Neutrophil (primary cell): Measurements from ENCODE around the gene HPSE2.
"Not testable (repeated sequence)": the region's sequence is repeated elsewhere in the genome, so short reads cannot be mapped to it uniquely, and the experiment has no call there.

ENCODE experiments used
- H3K27ac ChIP-seq: fragments of 200-600 bp; sonication (generic); 2 replicates; pipeline ENCODE4 v1.5.1; 2016; ENCODE audit warnings: mild to moderate bottlenecking, moderate library complexity
- H3K27me3 ChIP-seq: fragments of 200-600 bp; sonication (generic); 2 replicates; pipeline ENCODE4 v1.6.0; 2016; ENCODE audit warnings: mild to moderate bottlenecking
- H3K36me3 ChIP-seq: fragments of 200-600 bp; sonication (generic); 2 replicates; pipeline ENCODE4 v1.5.1; 2017
- H3K4me1 ChIP-seq, 2 experiments: fragments of 200-600 bp in 1 of 2; sonication (generic) in 1 of 2; 1 replicate in 1 of 2; 2 replicates in 1 of 2; pipeline versions ENCODE4 v1.5.1 to v1.6.1; 2013 to 2016; ENCODE audit warnings: low read depth in 1 of 2, low read length in 1 of 2, mild to moderate bottlenecking in 1 of 2, moderate library complexity in 1 of 2; ENCODE audit not compliant: control insufficient read depth in 1 of 2, insufficient read depth in 1 of 2
- H3K4me3 ChIP-seq, 2 experiments: fragments of 200-600 bp in 1 of 2; sonication (generic) in 1 of 2; 1 replicate in 1 of 2; 2 replicates in 1 of 2; pipeline ENCODE4 v1.5.1; 2013 to 2016; ENCODE audit warnings: low read depth in 1 of 2, low read length in 1 of 2, mild to moderate bottlenecking in 1 of 2, moderate library complexity in 1 of 2
- H3K9me3 ChIP-seq: fragments of 200-600 bp; sonication (generic); 2 replicates; pipeline ENCODE4 v1.5.1; 2016
- TF ChIP-seq, protein P1 (sequence below): fragments of 200-600 bp; sonication (generic); IDR thresholded peaks from 2 replicates; pipeline ENCODE4 v1.5.1; 2016; ENCODE audit warnings: antibody characterized with exemption

HPSE2 gene

DNA sequence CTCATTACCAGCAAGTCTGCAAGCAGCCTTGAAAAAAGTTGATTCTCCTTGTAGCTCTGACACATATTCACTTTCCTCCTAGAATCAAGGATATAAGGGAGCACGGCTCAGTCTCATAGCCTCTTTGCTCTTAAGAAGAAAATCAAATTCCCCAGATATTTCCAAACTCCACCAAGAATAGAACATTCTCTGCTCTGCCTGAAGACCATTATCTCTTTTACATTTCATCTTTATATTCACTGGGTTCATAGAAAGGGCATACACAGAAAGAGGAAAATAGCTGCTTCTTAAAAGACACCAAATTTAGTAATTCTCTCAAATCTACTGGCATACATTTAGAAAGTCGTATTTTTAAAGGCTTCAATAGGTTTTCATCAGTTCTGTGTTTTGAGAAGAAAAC, 92.0 kb downstream of the HPSE2 start:
- H3K36me3 ChIP-seq = no peaks in the 10 kb centered on the region
- no peaks in the 10 kb centered on the region for H3K27me3 ChIP-seq
- no peaks in the 10 kb centered on the region for H3K4me1 ChIP-seq
- H3K9me3 ChIP-seq = no peaks in the 10 kb centered on the region
- TF ChIP-seq, protein P1, sequence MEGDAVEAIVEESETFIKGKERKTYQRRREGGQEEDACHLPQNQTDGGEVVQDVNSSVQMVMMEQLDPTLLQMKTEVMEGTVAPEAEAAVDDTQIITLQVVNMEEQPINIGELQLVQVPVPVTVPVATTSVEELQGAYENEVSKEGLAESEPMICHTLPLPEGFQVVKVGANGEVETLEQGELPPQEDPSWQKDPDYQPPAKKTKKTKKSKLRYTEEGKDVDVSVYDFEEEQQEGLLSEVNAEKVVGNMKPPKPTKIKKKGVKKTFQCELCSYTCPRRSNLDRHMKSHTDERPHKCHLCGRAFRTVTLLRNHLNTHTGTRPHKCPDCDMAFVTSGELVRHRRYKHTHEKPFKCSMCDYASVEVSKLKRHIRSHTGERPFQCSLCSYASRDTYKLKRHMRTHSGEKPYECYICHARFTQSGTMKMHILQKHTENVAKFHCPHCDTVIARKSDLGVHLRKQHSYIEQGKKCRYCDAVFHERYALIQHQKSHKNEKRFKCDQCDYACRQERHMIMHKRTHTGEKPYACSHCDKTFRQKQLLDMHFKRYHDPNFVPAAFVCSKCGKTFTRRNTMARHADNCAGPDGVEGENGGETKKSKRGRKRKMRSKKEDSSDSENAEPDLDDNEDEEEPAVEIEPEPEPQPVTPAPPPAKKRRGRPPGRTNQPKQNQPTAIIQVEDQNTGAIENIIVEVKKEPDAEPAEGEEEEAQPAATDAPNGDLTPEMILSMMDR = no peak
- H3K27ac ChIP-seq = no peak overlapping the region
- no peak overlapping the region for H3K4me3 ChIP-seq

DNA sequence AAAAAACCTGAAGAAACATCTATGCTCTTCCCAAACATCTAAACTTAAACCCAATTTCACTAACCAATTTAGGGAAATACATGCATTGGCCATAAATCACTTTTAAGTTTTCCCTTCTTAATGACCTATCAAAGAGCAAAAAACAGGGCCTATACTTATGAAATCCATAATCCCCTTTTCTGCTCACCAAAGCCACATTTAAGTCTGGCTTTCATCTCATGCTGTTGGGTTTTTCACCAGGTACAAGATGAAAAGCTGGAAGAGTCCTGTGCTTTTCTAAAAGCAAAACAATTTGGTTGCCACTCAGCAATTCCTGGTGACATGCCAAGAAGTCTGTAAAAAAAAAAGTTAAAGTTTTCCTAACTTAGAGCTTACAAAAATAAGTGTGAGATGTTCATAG, 92.6 kb downstream of the HPSE2 start:
- TF ChIP-seq, protein P1 = no peak
- Histone ChIP-seq H3K9me3 (no peaks in the 10 kb centered on the region), H3K27me3 (no peaks in the 10 kb centered on the region), H3K4me3 (no peak overlapping the region), H3K27ac (no peak overlapping the region), H3K36me3 (no peaks in the 10 kb centered on the region), H3K4me1 (no peaks in the 10 kb centered on the region)

DNA sequence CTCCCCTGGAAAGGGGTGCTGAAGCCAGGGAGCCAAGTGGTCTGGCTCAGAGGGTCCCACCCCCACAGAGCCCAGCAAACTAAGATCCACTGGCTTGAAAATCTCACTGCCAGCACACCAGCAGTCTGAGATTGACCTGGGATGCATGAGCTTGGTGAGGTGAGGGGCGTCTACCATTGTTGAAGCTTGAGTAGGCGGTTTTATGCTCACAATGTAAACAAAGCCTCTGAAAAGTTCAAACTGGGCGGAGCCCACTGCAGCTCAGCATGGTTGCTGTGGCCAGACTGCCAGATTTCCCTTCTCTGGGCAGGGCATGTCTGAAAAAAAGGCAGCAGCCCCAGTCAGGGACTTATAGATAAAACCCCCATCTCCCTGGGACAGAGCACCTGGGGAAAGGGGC, 102.8 kb downstream of the HPSE2 start:
- H3K9me3 ChIP-seq, H3K4me1 ChIP-seq, H3K27ac ChIP-seq, H3K36me3 ChIP-seq, H3K27me3 ChIP-seq, H3K4me3 ChIP-seq: not testable (repeated sequence)

DNA sequence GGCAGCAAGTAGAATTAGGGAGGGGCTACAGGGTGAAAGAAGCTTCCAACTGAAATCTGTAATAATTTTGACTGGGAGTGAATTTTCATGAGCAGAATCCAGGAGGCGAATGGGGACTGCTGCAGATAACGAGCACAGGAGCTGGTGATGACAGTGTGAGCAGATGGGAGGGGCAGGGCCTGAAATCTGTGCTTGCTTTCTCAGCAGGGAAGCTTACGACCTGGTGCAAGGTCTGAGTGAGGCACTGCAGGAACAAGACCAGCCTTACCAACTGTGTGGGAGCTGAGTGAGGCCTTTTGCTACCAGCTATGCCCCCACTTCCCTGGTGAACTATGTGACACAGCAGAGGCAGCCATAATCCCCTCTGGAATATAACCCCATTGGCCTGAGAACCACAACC, 109.8 kb downstream of the HPSE2 start:
- Histone ChIP-seq H3K27ac (no peak overlapping the region), H3K4me1 (no peaks in the 10 kb centered on the region)

GRCh38 chr10:99124376-99124775, 111.3 kb downstream of the HPSE2 start:
- Histone ChIP-seq H3K4me1 (no peaks in the 10 kb centered on the region), H3K27me3 (no peaks in the 10 kb centered on the region), H3K36me3 (no peaks in the 10 kb centered on the region), H3K4me3 (no peak overlapping the region), H3K9me3 (no peaks in the 10 kb centered on the region), H3K27ac (no peak overlapping the region)
- TF ChIP-seq, protein P1 = no peak

More for the DNA sequence above, 109.8 kb downstream of the HPSE2 start:
- Histone ChIP-seq H3K36me3 (no peaks in the 10 kb centered on the region), H3K27me3 (no peaks in the 10 kb centered on the region), H3K4me3 (no peak overlapping the region), H3K9me3 (no peaks in the 10 kb centered on the region)
- TF ChIP-seq, protein P1 = no peak

DNA sequence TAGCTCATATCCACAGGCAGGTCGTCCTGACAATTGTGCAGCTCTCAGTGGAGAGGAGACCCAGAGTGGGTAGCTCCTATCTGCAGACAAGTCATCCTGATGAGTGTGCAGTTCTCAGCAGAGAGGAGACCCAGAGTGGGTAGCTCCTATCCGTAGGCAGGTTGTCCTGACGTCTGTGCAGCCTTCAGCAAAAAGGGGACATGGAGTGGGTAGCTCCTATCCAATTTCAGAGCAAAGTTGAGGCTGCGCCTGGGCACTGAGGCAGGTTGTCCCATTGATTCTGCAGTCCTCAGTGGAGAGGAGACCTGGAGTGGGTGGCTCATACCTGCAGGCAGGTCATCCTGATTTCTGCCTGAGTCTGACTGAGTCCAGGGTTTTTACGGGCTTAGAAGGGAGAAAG, 111.8 kb downstream of the HPSE2 start:
- Histone ChIP-seq H3K36me3 (no peaks in the 10 kb centered on the region), H3K4me1 (no peaks in the 10 kb centered on the region), H3K27me3 (no peaks in the 10 kb centered on the region), H3K9me3 (no peaks in the 10 kb centered on the region), H3K4me3 (no peak overlapping the region), H3K27ac (no peak overlapping the region)
- TF ChIP-seq, protein P1 = no peak
